Measurements from ENCODE around the gene NMBR. TPM values are rescaled to one million over a fixed set of nuclear protein-coding genes. Genes with fewer than 3 reads are reported as not detected.

NMBR gene
- total RNA-seq, 1 experiment from 2014 or later = not detected

DNA sequence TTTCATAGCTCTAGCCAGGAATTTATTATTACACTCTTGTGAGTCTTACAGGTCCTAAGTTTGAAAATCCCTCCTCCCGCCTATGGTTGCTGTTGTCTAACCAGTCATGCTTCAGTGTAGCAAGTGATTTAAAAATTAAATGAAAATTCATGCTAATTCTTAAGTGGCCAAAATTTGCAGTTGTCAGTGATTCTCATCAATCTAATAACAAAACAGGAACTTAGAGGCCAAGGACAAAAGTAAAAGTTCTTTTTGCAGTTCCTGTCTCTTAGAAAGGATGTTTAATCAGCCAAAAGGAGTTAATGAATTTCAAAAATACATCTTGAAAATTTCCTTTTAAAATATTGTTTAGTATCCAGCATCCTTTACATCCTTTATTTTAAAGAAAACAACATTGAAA, 36.4 kb upstream of the NMBR start:
- POLR2A ChIA-PET (ENCODE audit: unreplicated experiment) = no interaction called here
- no TSS peak for BruUV-seq (replicated peaks)
- no peak overlapping the region for H3K9ac ChIP-seq (ENCODE audit: low read length)
- DNase-seq (no peak), ATAC-seq (no peak)
- no peak overlapping the region for H2AFZ ChIP-seq (ENCODE audit: low read length)
- H3K4me2 ChIP-seq (ENCODE audit: low read length) = no peak overlapping the region
- H3K27me3 ChIP-seq (ENCODE audit: low read length) = no peaks in the 10 kb centered on the region
- no peak for TF ChIP-seq EZH2 (IDR thresholded peaks at IDR 0.05; ENCODE audit: low read length, unreplicated experiment)
- TF ChIP-seq, protein P1, sequence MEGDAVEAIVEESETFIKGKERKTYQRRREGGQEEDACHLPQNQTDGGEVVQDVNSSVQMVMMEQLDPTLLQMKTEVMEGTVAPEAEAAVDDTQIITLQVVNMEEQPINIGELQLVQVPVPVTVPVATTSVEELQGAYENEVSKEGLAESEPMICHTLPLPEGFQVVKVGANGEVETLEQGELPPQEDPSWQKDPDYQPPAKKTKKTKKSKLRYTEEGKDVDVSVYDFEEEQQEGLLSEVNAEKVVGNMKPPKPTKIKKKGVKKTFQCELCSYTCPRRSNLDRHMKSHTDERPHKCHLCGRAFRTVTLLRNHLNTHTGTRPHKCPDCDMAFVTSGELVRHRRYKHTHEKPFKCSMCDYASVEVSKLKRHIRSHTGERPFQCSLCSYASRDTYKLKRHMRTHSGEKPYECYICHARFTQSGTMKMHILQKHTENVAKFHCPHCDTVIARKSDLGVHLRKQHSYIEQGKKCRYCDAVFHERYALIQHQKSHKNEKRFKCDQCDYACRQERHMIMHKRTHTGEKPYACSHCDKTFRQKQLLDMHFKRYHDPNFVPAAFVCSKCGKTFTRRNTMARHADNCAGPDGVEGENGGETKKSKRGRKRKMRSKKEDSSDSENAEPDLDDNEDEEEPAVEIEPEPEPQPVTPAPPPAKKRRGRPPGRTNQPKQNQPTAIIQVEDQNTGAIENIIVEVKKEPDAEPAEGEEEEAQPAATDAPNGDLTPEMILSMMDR (conservative IDR thresholded peaks at IDR 0.05; ENCODE audit: low read depth, low read length) = no peak
- no peak for TF ChIP-seq EZH2phosphoT487 (IDR thresholded peaks at IDR 0.05; ENCODE audit: borderline replicate concordance, low read length)
- no peaks in the 10 kb centered on the region for H3K9me3 ChIP-seq (ENCODE audit: low read length)
- no peaks in the 10 kb centered on the region for H3K79me2 ChIP-seq (ENCODE audit: low read length)
- CTCF ChIA-PET = no interaction called here
- no peaks in the 10 kb centered on the region for H4K20me1 ChIP-seq (ENCODE audit: low read length)
- intact Hi-C loops (cut with micrococcal nuclease) = no loop called here
- H3K4me1 ChIP-seq (ENCODE audit: insufficient read depth, low read length) = no peaks in the 10 kb centered on the region
- H3K27ac ChIP-seq (ENCODE audit: low read length) = no peak overlapping the region
- H3K36me3 ChIP-seq (ENCODE audit: low read depth, low read length) = no peaks in the 10 kb centered on the region
- H3K4me3 ChIP-seq (ENCODE audit: low read length) = no peak overlapping the region
- H3F3A ChIP-seq (ENCODE audit: low read length, unreplicated experiment) = no peaks in the 10 kb centered on the region
- no peaks in the 10 kb centered on the region for H3K9me2 ChIP-seq (replicated peaks; ENCODE audit: low read length)

DNA sequence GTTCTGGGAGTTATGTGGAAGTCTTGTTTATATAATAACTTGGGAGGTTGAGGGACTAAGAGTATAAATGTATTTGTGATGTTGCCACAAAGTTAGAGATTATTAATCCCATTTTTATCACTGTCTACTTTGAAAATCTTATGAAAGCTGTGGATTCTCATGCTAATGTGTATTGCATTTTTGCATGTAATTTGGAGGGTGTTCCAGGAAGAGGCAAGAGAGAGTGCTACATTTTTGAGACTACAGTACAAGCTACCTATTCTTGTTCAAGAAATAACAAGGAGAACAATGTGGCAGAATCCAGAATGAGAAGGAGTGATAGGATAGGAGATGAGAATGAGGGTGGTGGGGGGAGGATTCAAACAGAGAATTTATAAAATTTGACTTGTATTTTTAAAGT, 35.1 kb upstream of the NMBR start:
- POLR2A ChIA-PET (ENCODE audit: unreplicated experiment) = no interaction called here
- H2AFZ ChIP-seq (ENCODE audit: low read length) = no peak overlapping the region
- H3F3A ChIP-seq (ENCODE audit: low read length, unreplicated experiment) = no peaks in the 10 kb centered on the region
- H3K9me3 ChIP-seq (ENCODE audit: low read length) = no peaks in the 10 kb centered on the region
- H3K79me2 ChIP-seq (ENCODE audit: low read length) = no peaks in the 10 kb centered on the region
- CTCF ChIA-PET = no interaction called here
- H3K9ac ChIP-seq (ENCODE audit: low read length) = no peak overlapping the region
- H3K36me3 ChIP-seq (ENCODE audit: low read depth, low read length) = peaks cover 8% of the 10 kb centered on the region
- DNase-seq = no peak
- H3K27me3 ChIP-seq (ENCODE audit: low read length) = no peaks in the 10 kb centered on the region
- no peaks in the 10 kb centered on the region for H4K20me1 ChIP-seq (ENCODE audit: low read length)
- intact Hi-C loops (cut with micrococcal nuclease) = no loop called here
- H3K4me3 ChIP-seq (ENCODE audit: low read length) = no peak overlapping the region
- no peaks in the 10 kb centered on the region for H3K4me1 ChIP-seq (ENCODE audit: insufficient read depth, low read length)
- no peaks in the 10 kb centered on the region for H3K9me2 ChIP-seq (replicated peaks; ENCODE audit: low read length)
- BruUV-seq (replicated peaks) = no TSS peak
- ATAC-seq = no peak
- no peak overlapping the region for H3K4me2 ChIP-seq (ENCODE audit: low read length)
- TF ChIP-seq EZH2 (IDR thresholded peaks at IDR 0.05; ENCODE audit: low read length, unreplicated experiment) (no peak), EZH2phosphoT487 (IDR thresholded peaks at IDR 0.05; ENCODE audit: borderline replicate concordance, low read length) (no peak)
- TF ChIP-seq, protein P1 (conservative IDR thresholded peaks at IDR 0.05; ENCODE audit: low read depth, low read length) = no peak
- H3K27ac ChIP-seq (ENCODE audit: low read length) = no peak overlapping the region

DNA sequence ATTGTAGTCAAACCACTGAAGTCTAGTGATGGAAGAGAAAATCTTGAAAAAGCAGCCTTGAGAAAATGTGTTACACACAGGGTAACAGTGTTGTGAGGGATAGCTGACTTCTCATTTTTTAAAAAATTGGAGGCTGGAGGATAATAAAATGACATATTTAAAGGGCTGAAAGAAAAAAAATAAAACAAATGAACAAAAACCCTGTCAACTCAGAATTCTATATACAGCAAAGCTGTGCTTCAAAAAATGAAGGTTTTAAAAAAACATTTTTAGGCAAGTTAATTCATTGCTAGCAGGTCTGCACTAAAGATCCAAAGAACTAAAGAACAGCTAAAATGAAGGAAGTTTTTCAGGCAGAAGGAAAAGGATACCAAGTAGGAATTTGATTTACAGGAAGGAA, 31.2 kb upstream of the NMBR start:
- Histone ChIP-seq H3K9me3 (ENCODE audit: low read length) (no peaks in the 10 kb centered on the region), H3F3A (ENCODE audit: low read length, unreplicated experiment) (no peaks in the 10 kb centered on the region), H4K20me1 (ENCODE audit: low read length) (no peaks in the 10 kb centered on the region), H3K9ac (ENCODE audit: low read length) (no peak overlapping the region), H2AFZ (ENCODE audit: low read length) (no peak overlapping the region), H3K27me3 (ENCODE audit: low read length) (no peaks in the 10 kb centered on the region), H3K36me3 (ENCODE audit: low read depth, low read length) (peaks cover 16% of the 10 kb centered on the region), H3K4me1 (ENCODE audit: insufficient read depth, low read length) (no peaks in the 10 kb centered on the region), H3K79me2 (ENCODE audit: low read length) (no peaks in the 10 kb centered on the region), H3K4me3 (ENCODE audit: low read length) (no peak overlapping the region), H3K4me2 (ENCODE audit: low read length) (no peak overlapping the region), H3K9me2 (replicated peaks; ENCODE audit: low read length) (no peaks in the 10 kb centered on the region), H3K27ac (ENCODE audit: low read length) (no peak overlapping the region)
- ChIA-PET CTCF (no interaction called here), POLR2A (ENCODE audit: unreplicated experiment) (no interaction called here)
- DNase-seq = no peak
- intact Hi-C loops (cut with micrococcal nuclease) = no loop called here
- no peak for ATAC-seq
- TF ChIP-seq EZH2 (IDR thresholded peaks at IDR 0.05; ENCODE audit: low read length, unreplicated experiment) (no peak), EZH2phosphoT487 (IDR thresholded peaks at IDR 0.05; ENCODE audit: borderline replicate concordance, low read length) (no peak)
- TF ChIP-seq, protein P1 (conservative IDR thresholded peaks at IDR 0.05; ENCODE audit: low read depth, low read length) = no peak
- BruUV-seq (replicated peaks) = no TSS peak
